AG10803 (cell line): ENCODE data around the gene IFFO2.

Source experiments
- DNase-seq: peaks from one replicate; pipeline ENCODE4 v3.0.0; 2010; ENCODE audit warnings: low read depth
- H3K4me3 ChIP-seq: 2 replicates; pipeline ENCODE4 v1.5.1; 2011; ENCODE audit warnings: mild to moderate bottlenecking, low read length, control low read depth
- TF ChIP-seq, protein P1 (sequence below): conservative IDR thresholded peaks from 2 replicates; pipeline ENCODE4 v1.5.1; 2011; ENCODE audit warnings: mild to moderate bottlenecking, low read length, control low read depth, inconsistent platforms

The IFFO2 gene

GRCh38 chr1:18981242-18981641 lies 24.8 kb upstream of the IFFO2 start:
- no peak for DNase-seq
- H3K4me3 ChIP-seq, result no peak overlapping the region
- TF ChIP-seq, protein P1, sequence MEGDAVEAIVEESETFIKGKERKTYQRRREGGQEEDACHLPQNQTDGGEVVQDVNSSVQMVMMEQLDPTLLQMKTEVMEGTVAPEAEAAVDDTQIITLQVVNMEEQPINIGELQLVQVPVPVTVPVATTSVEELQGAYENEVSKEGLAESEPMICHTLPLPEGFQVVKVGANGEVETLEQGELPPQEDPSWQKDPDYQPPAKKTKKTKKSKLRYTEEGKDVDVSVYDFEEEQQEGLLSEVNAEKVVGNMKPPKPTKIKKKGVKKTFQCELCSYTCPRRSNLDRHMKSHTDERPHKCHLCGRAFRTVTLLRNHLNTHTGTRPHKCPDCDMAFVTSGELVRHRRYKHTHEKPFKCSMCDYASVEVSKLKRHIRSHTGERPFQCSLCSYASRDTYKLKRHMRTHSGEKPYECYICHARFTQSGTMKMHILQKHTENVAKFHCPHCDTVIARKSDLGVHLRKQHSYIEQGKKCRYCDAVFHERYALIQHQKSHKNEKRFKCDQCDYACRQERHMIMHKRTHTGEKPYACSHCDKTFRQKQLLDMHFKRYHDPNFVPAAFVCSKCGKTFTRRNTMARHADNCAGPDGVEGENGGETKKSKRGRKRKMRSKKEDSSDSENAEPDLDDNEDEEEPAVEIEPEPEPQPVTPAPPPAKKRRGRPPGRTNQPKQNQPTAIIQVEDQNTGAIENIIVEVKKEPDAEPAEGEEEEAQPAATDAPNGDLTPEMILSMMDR, result no peak

DNA sequence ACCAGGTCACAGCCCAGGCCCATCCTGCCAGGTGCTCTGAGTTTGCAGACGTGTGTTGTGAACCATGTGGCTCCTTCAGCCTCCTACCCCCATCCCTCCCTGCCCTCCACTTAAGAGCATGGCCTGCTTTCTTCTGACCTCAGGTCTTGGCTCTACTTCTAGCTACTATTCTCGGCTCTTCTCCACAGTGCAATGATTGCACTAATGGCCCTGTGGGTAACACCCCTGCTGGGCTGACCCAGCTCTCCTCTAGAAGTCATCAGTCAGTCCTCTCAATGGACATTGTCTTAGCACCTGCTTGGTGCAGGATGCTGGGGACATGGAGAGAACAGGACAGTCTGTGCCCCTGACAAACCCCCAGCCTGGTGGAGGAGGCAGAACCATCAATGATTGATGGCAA lies 22.2 kb upstream of the IFFO2 start:
- DNase-seq, result no peak

GRCh38 chr1:18977428-18977827 lies 21.0 kb upstream of the IFFO2 start:
- TF ChIP-seq, protein P1, result no peak
- no peak overlapping the region for H3K4me3 ChIP-seq
- no peak for DNase-seq

More for the DNA sequence above, 22.2 kb upstream of the IFFO2 start:
- H3K4me3 ChIP-seq, result no peak overlapping the region
- TF ChIP-seq, protein P1, result no peak

DNA sequence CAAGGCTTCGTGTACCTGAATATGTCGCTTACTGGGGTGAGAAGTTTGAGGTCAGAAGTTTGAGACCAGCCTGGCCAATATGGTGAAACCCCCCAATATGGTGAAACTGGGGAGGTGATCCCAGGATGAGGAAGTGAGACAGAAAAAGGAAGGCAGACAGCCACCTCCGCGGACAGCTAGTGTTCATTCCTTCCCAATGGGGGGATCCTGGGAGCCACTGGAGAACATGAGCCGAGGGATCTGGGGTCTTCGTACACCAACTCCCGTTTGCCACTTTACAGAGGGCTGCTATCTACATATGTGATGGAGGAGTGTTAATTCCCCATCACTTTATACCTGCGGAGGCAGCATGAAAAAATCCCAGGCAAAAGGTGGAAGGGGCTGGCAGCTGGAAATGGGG lies 19.6 kb upstream of the IFFO2 start:
- TF ChIP-seq, protein P1, result no peak
- no peak overlapping the region for H3K4me3 ChIP-seq
- no peak for DNase-seq

DNA sequence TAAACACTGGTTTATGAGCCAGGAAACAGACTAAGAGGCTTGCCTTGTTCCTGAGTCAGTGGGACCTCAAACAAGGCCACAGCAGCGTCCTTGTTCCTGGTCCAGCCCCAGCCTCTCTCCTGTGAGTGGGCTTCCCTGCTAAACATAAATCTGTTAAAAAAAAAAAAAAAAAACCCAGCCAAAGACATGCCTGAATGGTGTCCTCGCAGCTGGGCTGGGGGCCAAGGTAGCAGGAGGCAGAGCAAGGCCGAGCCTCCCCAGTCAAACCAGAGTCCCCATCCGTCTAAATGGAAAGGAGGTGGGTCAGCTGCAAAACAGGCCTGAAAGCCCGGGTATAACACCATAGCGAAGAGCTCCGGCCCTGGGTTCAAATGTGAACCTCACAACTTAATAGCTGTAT lies 18.1 kb upstream of the IFFO2 start:
- TF ChIP-seq, protein P1, result no peak
- no peak for DNase-seq
- H3K4me3 ChIP-seq, result no peak overlapping the region

- TF ChIP-seq, protein P1, result no peak
- H3K4me3 ChIP-seq, result no peak overlapping the region
- DNase-seq, result no peak
These were observed 17.5 kb upstream of the IFFO2 start for GRCh38 chr1:18974005-18974404.

DNA sequence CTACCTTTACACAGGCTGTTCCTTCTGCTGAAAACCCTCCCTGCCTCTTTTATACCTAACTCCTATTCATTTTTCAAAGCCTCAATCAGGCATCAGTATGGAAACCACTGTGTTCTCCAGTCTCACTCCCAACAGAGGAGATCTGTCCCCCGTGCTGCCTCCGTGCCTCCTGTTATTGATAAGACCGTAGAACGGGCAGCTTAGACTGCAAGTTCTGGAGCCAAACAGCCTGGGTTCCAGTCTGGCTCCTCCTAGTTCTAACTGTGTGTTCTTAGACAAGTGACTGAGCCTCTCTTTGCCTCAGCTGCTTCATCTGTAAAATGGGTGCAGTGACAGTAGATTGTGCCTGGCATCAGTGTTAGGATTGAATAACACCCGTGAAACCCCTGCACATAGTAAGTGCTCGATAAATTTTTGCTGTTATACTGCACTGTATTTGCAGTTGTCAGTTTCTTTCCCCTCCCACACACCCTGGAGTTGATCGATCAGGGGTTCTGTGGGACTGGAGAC lies 17.0 kb upstream of the IFFO2 start:
- TF ChIP-seq, protein P1, result no peak
- no peak for DNase-seq
- H3K4me3 ChIP-seq, result no peak overlapping the region
